ENCODE measurements around the gene MAP4K3. TPM values are rescaled to one million over a fixed set of nuclear protein-coding genes. Genes with fewer than 3 reads are reported as not detected.
A peak's percentile ranks its signal among the peaks of the same experiment; 100 is the strongest.

Gene MAP4K3
- total and polyA plus RNA-seq, 2 of the 4 experiments (the other 2 are of a cell fraction), result 13.2 to 32.6 TPM

DNA sequence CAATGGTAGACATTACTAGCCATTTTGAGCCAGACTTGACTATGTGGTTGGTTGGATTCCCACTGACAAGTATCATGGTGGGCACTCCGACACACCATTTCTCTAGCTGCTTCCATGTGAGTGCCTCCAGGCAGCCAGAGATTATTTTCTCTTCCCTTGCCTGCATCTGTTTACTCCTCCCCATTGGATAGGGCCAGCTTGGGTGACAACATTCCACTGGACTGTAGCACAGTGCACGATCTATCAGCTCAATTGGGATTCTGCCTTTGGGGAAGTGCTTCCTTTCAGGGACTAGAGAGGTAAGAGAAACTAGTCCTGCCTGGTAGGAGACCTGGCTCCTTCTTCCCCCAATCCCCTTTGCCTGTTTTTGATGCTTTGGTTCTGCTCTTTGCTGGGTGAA, 49.0 kb upstream of the MAP4K3 start:
- Histone ChIP-seq H2BK20ac (ENCODE audit: low read depth, low read length) (peak overlapping the region; percentile 60), H3K4ac (ENCODE audit: low read depth, low read length) (peak overlapping the region; percentile 35), H4K20me1 (ENCODE audit: insufficient read depth, low read length) (no peaks in the 10 kb centered on the region), H2BK5ac (ENCODE audit: low read depth, low read length, poor library complexity, severe bottlenecking) (peak overlapping the region; percentile 35), H3K27me3 (ENCODE audit: control insufficient read depth, insufficient read depth, low read length) (no peaks in the 10 kb centered on the region), H3K4me3 (ENCODE audit: insufficient read depth, low read depth, low read length) (no peak overlapping the region), H3K9me3 (ENCODE audit: control insufficient read depth, insufficient read depth, low read length) (no peaks in the 10 kb centered on the region), H3K23ac (ENCODE audit: low read depth, low read length) (peak overlapping the region; percentile 70; the same call in 1 of the 2 replicates), H3K36me3 (ENCODE audit: control insufficient read depth, insufficient read depth, low read length) (no peaks in the 10 kb centered on the region), H3K14ac (replicated peaks; ENCODE audit: low read depth, low read length) (peak overlapping the region; percentile 80; the same call in 1 of the 2 replicates), H3K18ac (ENCODE audit: low read depth, low read length) (peak overlapping the region; percentile 27; the same call in 1 of the 2 replicates), H3K9ac (ENCODE audit: low read depth, low read length) (no peak overlapping the region), H4K91ac (ENCODE audit: insufficient read depth, low read depth, low read length) (peak overlapping the region; percentile 82; the same call in 1 of the 2 replicates), H3K4me2 (ENCODE audit: low read depth, low read length) (no peak overlapping the region), H3K9me1 (ENCODE audit: insufficient read depth, low read length) (peaks cover 13% of the 10 kb centered on the region), H3K27ac (ENCODE audit: insufficient read depth, low read length) (no peak overlapping the region), H2AK9ac (replicated peaks; ENCODE audit: low read depth, low read length, poor library complexity) (peak overlapping the region; percentile 11), H2AK5ac (ENCODE audit: low read depth, low read length) (peak overlapping the region; percentile 76), H2AFZ (replicated peaks; ENCODE audit: low read length, poor library complexity) (peak overlapping the region; percentile 44), H4K8ac (ENCODE audit: low read depth in 2 of 2, low read length in 2 of 2) (peak overlapping the region; percentile 18 to 56; a peak in 3 of 4 replicates), H3K56ac (ENCODE audit: extremely low read depth, insufficient read depth, low read length) (no peak overlapping the region), H3K79me1 (ENCODE audit: low read depth in 1 of 2, low read length in 2 of 2) (peaks cover 3 to 14% of the 10 kb centered on the region in 2 experiments; a peak in 3 of 4 replicates), H4K5ac (ENCODE audit: low read depth, low read length) (peak overlapping the region; percentile 66; the same call in 1 of the 2 replicates), H2BK15ac (ENCODE audit: low read depth, low read length) (peak overlapping the region; percentile 98; the same call in 2 of the 3 replicates), H3K4me1 (ENCODE audit: control insufficient read depth, insufficient read depth, low read length) (peaks cover 8% of the 10 kb centered on the region), H2BK120ac (ENCODE audit: low read depth, low read length) (peak overlapping the region; percentile 66)
- ATAC-seq (ENCODE audit: low read depth), result peak; percentile 33; the same call in 1 of the 2 replicates
- no CpG with 5 or more reads among the region's 2 CpGs for WGBS, 2 experiments (ENCODE audit: extremely low coverage in 2 of 2, insufficient read length in 1 of 2)
- no TSS peak for BruUV-seq (replicated peaks)
- in situ Hi-C loops (cut with MboI; ENCODE audit: low sequenced_read_pairs) (no loop called here), dilution Hi-C loops (cut with HindIII; ENCODE audit: low sequenced_read_pairs, unreplicated experiment) (no loop called here), intact Hi-C loops (cut with micrococcal nuclease) (no loop called here)
- no peak for DNase-seq
- ChIA-PET POLR2A (ENCODE audit: unreplicated experiment) (interaction anchor here (0.9 kb wide), 1 partner anchor 17 kb away, joined by 3 read pairs; no protein-coding TSS in a partner anchor), CTCF (interaction anchor here (0.6 kb wide), 2 partner anchors 17 to 61 kb away, joined by 3 to 4 read pairs; no protein-coding TSS in a partner anchor)
- TF ChIP-seq, protein P1, sequence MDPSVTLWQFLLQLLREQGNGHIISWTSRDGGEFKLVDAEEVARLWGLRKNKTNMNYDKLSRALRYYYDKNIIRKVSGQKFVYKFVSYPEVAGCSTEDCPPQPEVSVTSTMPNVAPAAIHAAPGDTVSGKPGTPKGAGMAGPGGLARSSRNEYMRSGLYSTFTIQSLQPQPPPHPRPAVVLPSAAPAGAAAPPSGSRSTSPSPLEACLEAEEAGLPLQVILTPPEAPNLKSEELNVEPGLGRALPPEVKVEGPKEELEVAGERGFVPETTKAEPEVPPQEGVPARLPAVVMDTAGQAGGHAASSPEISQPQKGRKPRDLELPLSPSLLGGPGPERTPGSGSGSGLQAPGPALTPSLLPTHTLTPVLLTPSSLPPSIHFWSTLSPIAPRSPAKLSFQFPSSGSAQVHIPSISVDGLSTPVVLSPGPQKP (IDR thresholded peaks at IDR 0.05; ENCODE audit: borderline replicate concordance, low read depth, low read length), result no peak
- TF ChIP-seq SMC3 (IDR thresholded peaks at IDR 0.05; ENCODE audit: low read depth, low read length) (no peak), POLR2A (IDR thresholded peaks at IDR 0.05; ENCODE audit: low read depth, low read length) (no peak), CEBPB (IDR thresholded peaks at IDR 0.05; ENCODE audit: low read depth, low read length) (no peak), MAZ (IDR thresholded peaks at IDR 0.05; ENCODE audit: borderline replicate concordance, low read depth, low read length) (no peak), MXI1 (IDR thresholded peaks at IDR 0.05; ENCODE audit: borderline replicate concordance, low read depth, low read length) (no peak), MAFK (IDR thresholded peaks at IDR 0.05; ENCODE audit: low read depth, low read length) (no peak), CHD1 (IDR thresholded peaks at IDR 0.05; ENCODE audit: low read depth, low read length) (no peak), RCOR1 (IDR thresholded peaks at IDR 0.05; ENCODE audit: insufficient replicate concordance, low read length) (no peak), FOS (IDR thresholded peaks at IDR 0.05; ENCODE audit: low read depth, low read length) (no peak)
- TF ChIP-seq, protein P2, sequence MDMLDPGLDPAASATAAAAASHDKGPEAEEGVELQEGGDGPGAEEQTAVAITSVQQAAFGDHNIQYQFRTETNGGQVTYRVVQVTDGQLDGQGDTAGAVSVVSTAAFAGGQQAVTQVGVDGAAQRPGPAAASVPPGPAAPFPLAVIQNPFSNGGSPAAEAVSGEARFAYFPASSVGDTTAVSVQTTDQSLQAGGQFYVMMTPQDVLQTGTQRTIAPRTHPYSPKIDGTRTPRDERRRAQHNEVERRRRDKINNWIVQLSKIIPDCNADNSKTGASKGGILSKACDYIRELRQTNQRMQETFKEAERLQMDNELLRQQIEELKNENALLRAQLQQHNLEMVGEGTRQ (IDR thresholded peaks at IDR 0.05; ENCODE audit: low read depth, low read length), result no peak

Measured in IMR-90 (cell line).